Measurements from ENCODE around the gene TTC13. TPM values are rescaled to one million over a fixed set of nuclear protein-coding genes. Genes with fewer than 3 reads are reported as not detected.

Gene TTC13
- total RNA-seq, 1 donor from 2014 or later = 20.9 TPM

DNA sequence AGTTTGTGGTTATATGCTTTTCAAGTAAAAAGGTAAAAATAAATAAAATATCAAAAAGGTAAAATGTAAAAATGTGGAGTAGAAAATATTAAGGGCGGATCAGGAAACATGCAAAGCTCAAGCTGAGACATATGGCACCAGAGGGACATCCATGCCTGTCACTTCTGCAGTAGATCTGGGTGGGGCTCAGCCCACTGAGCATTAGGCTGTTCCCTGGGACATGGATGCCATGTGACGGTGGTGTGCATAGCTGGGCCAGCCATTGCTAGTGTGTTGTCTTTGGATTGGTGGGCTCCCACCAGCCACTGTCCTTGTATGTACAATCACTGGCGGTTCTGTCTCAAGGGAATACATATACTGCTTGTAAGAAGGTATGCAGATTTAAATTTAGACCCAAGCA lies 3.0 kb downstream of the TTC13 start:
- H3K36me3 Mint-ChIP-seq (ENCODE audit: low read depth) = no peaks in the 10 kb centered on the region
- H3K4me1 Mint-ChIP-seq = peaks cover 24% of the 10 kb centered on the region
- H3K9me3 Mint-ChIP-seq = no peaks in the 10 kb centered on the region
- no peak overlapping the region for H3K27ac Mint-ChIP-seq (ENCODE audit: unreplicated experiment)
- TF ChIP-seq CTCF (conservative IDR thresholded peaks at IDR 0.05) = no peak
- no peak for DNase-seq (ENCODE audit: low read depth, low spot score)
- peak overlapping the region; percentile 83 for H3K4me3 Mint-ChIP-seq
- H3K27me3 Mint-ChIP-seq (ENCODE audit: low read depth) = no peaks in the 10 kb centered on the region

DNA sequence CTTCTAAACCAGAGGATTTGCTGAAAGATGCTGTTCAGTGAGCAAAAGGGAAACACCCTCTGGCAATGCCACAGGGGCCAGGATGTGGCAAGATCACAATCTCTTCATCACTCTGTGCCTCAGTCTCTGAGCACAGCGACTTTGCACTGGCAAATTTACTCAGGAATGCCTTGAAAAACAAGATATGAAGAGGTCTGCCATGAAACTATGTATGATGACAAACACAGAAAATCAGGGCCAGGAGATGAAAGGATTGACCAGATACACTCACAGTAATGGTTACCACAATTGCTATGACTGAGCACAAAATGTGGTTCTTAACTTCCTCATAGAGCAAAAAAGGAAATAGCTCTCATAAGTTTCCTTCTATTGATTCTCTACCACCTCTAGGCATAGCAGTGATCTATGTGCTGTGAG lies 5.8 kb downstream of the TTC13 start:
- H3K27ac Mint-ChIP-seq (ENCODE audit: unreplicated experiment) = no peak overlapping the region
- no peaks in the 10 kb centered on the region for H3K9me3 Mint-ChIP-seq
- peaks cover 8% of the 10 kb centered on the region for H3K4me1 Mint-ChIP-seq
- no peaks in the 10 kb centered on the region for H3K36me3 Mint-ChIP-seq (ENCODE audit: low read depth)
- no peak overlapping the region for H3K4me3 Mint-ChIP-seq
- TF ChIP-seq CTCF (conservative IDR thresholded peaks at IDR 0.05) = no peak
- no peak for DNase-seq (ENCODE audit: low read depth, low spot score)
- H3K27me3 Mint-ChIP-seq (ENCODE audit: low read depth) = no peaks in the 10 kb centered on the region

GRCh38 chr1:230971771-230972170 lies 6.9 kb downstream of the TTC13 start:
- no peak for TF ChIP-seq CTCF (conservative IDR thresholded peaks at IDR 0.05)
- Mint-ChIP-seq H3K36me3 (ENCODE audit: low read depth) (no peaks in the 10 kb centered on the region), H3K27ac (ENCODE audit: unreplicated experiment) (no peak overlapping the region), H3K27me3 (ENCODE audit: low read depth) (no peaks in the 10 kb centered on the region), H3K4me1 (no peaks in the 10 kb centered on the region), H3K9me3 (no peaks in the 10 kb centered on the region), H3K4me3 (no peak overlapping the region)
- no peak for DNase-seq (ENCODE audit: low read depth, low spot score)

DNA sequence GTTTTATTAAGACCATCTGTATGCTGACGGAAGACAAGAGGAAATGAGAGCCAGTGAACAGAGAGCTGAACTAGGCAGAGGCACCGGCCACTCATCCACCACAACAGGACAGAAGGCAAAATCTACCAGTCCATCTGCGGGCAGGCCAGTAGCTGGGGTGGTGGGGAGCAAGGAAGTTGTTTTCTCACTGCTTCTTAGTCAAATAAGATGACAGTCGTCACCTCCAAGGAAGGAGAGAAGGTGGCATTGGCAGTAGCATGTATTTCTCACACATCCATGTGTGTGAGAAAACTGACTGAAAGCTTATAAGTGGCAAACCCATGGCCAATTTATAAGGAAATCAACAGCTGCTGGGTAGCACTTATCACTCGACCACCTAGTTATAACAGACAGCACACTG lies 8.2 kb downstream of the TTC13 start:
- TF ChIP-seq CTCF (conservative IDR thresholded peaks at IDR 0.05) = no peak
- no peaks in the 10 kb centered on the region for H3K9me3 Mint-ChIP-seq

DNA sequence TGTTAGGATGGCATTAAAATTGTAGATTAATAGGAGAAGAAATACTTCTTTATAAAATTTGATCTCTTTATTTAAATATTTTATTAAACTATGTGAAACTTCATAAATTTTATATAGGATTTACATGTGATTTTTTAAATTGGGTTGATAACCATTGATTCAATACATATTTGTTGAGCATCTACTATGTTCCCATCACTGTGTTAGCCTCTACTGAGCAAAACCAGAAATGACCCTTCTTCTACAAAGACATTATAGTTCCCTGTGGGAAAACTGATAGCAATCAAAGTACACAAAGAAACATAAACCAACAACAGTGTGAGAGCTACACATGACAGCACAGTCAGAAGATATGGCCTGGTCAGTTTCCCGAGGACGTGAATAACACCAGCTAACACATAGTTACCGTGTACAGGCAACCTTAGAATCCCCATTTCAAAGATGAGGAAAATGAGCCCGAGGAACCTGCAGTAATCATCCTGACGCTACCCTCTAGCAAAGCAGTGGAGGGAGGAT lies 12.2 kb downstream of the TTC13 start:
- Mint-ChIP-seq H3K27me3 (ENCODE audit: low read depth) (no peaks in the 10 kb centered on the region), H3K36me3 (ENCODE audit: low read depth) (no peaks in the 10 kb centered on the region), H3K9me3 (no peaks in the 10 kb centered on the region), H3K4me3 (no peak overlapping the region), H3K27ac (ENCODE audit: unreplicated experiment) (no peak overlapping the region), H3K4me1 (no peaks in the 10 kb centered on the region)
- DNase-seq (ENCODE audit: low read depth, low spot score) = no peak
- TF ChIP-seq CTCF (conservative IDR thresholded peaks at IDR 0.05) = no peak

More for the DNA sequence above, 8.2 kb downstream of the TTC13 start:
- no peak overlapping the region for H3K27ac Mint-ChIP-seq (ENCODE audit: unreplicated experiment)
- H3K27me3 Mint-ChIP-seq (ENCODE audit: low read depth) = no peaks in the 10 kb centered on the region
- no peak for DNase-seq (ENCODE audit: low read depth, low spot score)
- no peak overlapping the region for H3K4me3 Mint-ChIP-seq
- H3K36me3 Mint-ChIP-seq (ENCODE audit: low read depth) = no peaks in the 10 kb centered on the region
- no peaks in the 10 kb centered on the region for H3K4me1 Mint-ChIP-seq

DNA sequence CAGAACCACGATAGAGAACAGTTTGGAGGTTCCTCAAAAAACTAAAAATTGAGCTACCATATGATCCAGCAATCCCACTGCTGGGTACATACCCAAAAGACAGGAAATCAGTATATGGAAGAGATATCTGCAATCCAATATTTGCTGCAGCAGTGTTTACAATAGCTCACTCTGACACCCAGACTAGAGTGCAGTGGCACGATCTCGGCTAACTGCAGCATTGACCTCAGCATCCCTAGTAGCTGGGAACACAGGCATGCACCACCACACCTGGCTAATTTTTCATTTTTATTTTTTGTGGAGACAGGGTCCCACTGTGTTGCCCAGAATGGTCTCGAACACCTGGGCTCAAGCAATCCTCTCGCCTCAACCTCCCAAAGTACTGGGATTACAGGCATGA lies 13.1 kb downstream of the TTC13 start:
- Mint-ChIP-seq H3K4me1 (no peaks in the 10 kb centered on the region), H3K27ac (ENCODE audit: unreplicated experiment) (no peak overlapping the region)
- no peak for TF ChIP-seq CTCF (conservative IDR thresholded peaks at IDR 0.05)

More for the DNA sequence above, 13.1 kb downstream of the TTC13 start:
- DNase-seq (ENCODE audit: low read depth, low spot score) = no peak
- H3K36me3 Mint-ChIP-seq (ENCODE audit: low read depth) = no peaks in the 10 kb centered on the region
- H3K27me3 Mint-ChIP-seq (ENCODE audit: low read depth) = no peaks in the 10 kb centered on the region
- no peak overlapping the region for H3K4me3 Mint-ChIP-seq
- H3K9me3 Mint-ChIP-seq = no peaks in the 10 kb centered on the region
